T47D (cell line): ENCODE measurements around the gene TMEM119.
"Not testable (repeated sequence)": the region's sequence is repeated elsewhere in the genome, so short reads cannot be mapped to it uniquely, and the experiment has no call there.

Experiments used
- DNase-seq, 2 experiments: peaks; one replicate each; pipeline versions ENCODE4 v3.0.0 to v3.0.0-alpha.2; 2011 to 2012; ENCODE audit warnings: low read depth in 1 of 2, low spot score in 1 of 2
- JUND ChIP-seq: IDR thresholded peaks from 2 replicates; pipeline ENCODE4 v1.6.1; 2012; ENCODE audit warnings: low read depth
- in situ Hi-C: cut with HindIII; loops from 2 replicates; pipeline ENCODE4 v1.10.0; 2016; ENCODE audit warnings: low sequenced_read_pairs, low pct_unique_long_range_greater_than_20kb

The TMEM119 gene

GRCh38 chr12:108599541-108599940, 1.7 kb upstream of the TMEM119 start:
- in situ Hi-C loops: no loop called here
- TF ChIP-seq JUND: no peak
- DNase-seq: no peak

- in situ Hi-C loops: no loop called here
- no peak for TF ChIP-seq JUND
- DNase-seq: no peak
Observed at GRCh38 chr12:108598553-108599250, 818 bp upstream of the TMEM119 start.

GRCh38 chr12:108596854-108597558, 878 bp downstream of the TMEM119 start:
- peak in 1 of 2 experiments; percentile 29 for DNase-seq
- in situ Hi-C loops: no loop called here

GRCh38 chr12:108595711-108596647, 1.9 kb downstream of the TMEM119 start:
- in situ Hi-C loops: no loop called here
- no peak for TF ChIP-seq JUND
- DNase-seq: no peak

More at GRCh38 chr12:108596854-108597558, 878 bp downstream of the TMEM119 start:
- no peak for TF ChIP-seq JUND

GRCh38 chr12:108594960-108595710, 2.7 kb downstream of the TMEM119 start:
- TF ChIP-seq JUND: no peak
- in situ Hi-C loops: no loop called here
- no peak for DNase-seq

- in situ Hi-C loops: no loop called here
- no peak for TF ChIP-seq JUND
- DNase-seq: no peak
Observed at GRCh38 chr12:108594323-108594903, 3.5 kb downstream of the TMEM119 start.

GRCh38 chr12:108592033-108592909, 5.6 kb downstream of the TMEM119 start:
- TF ChIP-seq JUND: no peak
- in situ Hi-C loops: no loop called here
- no peak for DNase-seq

GRCh38 chr12:108591267-108591980, 6.5 kb downstream of the TMEM119 start:
- no peak for TF ChIP-seq JUND
- in situ Hi-C loops: no loop called here
- no peak for DNase-seq

- in situ Hi-C loops, DNase-seq: not testable (repeated sequence)
Observed at GRCh38 chr12:108590463-108590862, 7.4 kb downstream of the TMEM119 start.

- no peak for DNase-seq
- in situ Hi-C loops: no loop called here
- no peak for TF ChIP-seq JUND
Observed at GRCh38 chr12:108589840-108590229, 8.0 kb downstream of the TMEM119 start.
